LNCaP clone FGC (cell line): ENCODE data around the gene JADE2.
"Not testable (repeated sequence)": the region's sequence is repeated elsewhere in the genome, so short reads cannot be mapped to it uniquely, and the experiment has no call there.

ENCODE experiments used
- DNase-seq: peaks from one replicate; pipeline ENCODE4 v3.0.0-alpha.2; 2011; ENCODE audit warnings: low read depth
- H3K4me3 ChIP-seq: 2 replicates; pipeline ENCODE4 v1.5.1; 2011; ENCODE audit warnings: mild to moderate bottlenecking, low read depth, low read length, control low read depth
- CTCF ChIP-seq: IDR thresholded peaks from 2 replicates; pipeline ENCODE4 v1.5.1; 2012; ENCODE audit warnings: mild to moderate bottlenecking; ENCODE audit not compliant: control insufficient read depth, insufficient read depth; ENCODE audit errors: extremely low read depth

Gene JADE2

GRCh38 chr5:134509308-134510040 is 16.0 kb upstream of the JADE2 start:
- TF ChIP-seq CTCF = no peak
- DNase-seq = no peak
- H3K4me3 ChIP-seq = no peak overlapping the region

GRCh38 chr5:134510970-134511795 is 14.3 kb upstream of the JADE2 start:
- H3K4me3 ChIP-seq = no peak overlapping the region
- no peak for DNase-seq
- TF ChIP-seq CTCF = no peak

- TF ChIP-seq CTCF = no peak
- no peak for DNase-seq
- H3K4me3 ChIP-seq = no peak overlapping the region
Measured at GRCh38 chr5:134511796-134512660, 13.4 kb upstream of the JADE2 start.

GRCh38 chr5:134512661-134512999 is 12.8 kb upstream of the JADE2 start:
- no peak for TF ChIP-seq CTCF
- no peak for DNase-seq
- no peak overlapping the region for H3K4me3 ChIP-seq

- no peak for DNase-seq
- TF ChIP-seq CTCF = no peak
- H3K4me3 ChIP-seq = no peak overlapping the region
Measured at GRCh38 chr5:134515801-134516200, 9.7 kb upstream of the JADE2 start.

- DNase-seq, H3K4me3 ChIP-seq: not testable (repeated sequence)
Measured at GRCh38 chr5:134516984-134517383, 8.5 kb upstream of the JADE2 start.

- TF ChIP-seq CTCF = no peak
- no peak for DNase-seq
Measured at GRCh38 chr5:134517553-134517952, 7.9 kb upstream of the JADE2 start.

More at GRCh38 chr5:134517553-134517952, 7.9 kb upstream of the JADE2 start:
- no peak overlapping the region for H3K4me3 ChIP-seq
